Mesenchymal stem cell (in vitro differentiated cells and primary cell): ENCODE measurements around the gene PXMP4.

Experiments
- DNase-seq: peaks from one replicate; pipeline ENCODE4 v3.0.0-alpha.2; 2013
- H2AFZ ChIP-seq: one replicate; pipeline ENCODE4 v1.6.1; 2013; ENCODE audit warnings: low read depth, mild to moderate bottlenecking, control low read depth, inconsistent platforms, low read length, moderate library complexity
- H2AK5ac ChIP-seq: 2 replicates; pipeline ENCODE4 v1.6.1; 2013; ENCODE audit warnings: low read length, moderate library complexity, mild to moderate bottlenecking, inconsistent platforms; ENCODE audit not compliant: severe bottlenecking
- H2BK120ac ChIP-seq: one replicate; pipeline ENCODE4 v1.6.1; 2013; ENCODE audit warnings: low read depth, mild to moderate bottlenecking, inconsistent platforms, low read length, moderate library complexity
- H2BK12ac ChIP-seq, 2 experiments: one replicate each; pipeline ENCODE4 v1.6.1; 2013; ENCODE audit warnings: inconsistent platforms in 2 of 2, low read length in 2 of 2, mild to moderate bottlenecking in 2 of 2, moderate library complexity in 2 of 2, control low read depth in 1 of 2
- H2BK15ac ChIP-seq: one replicate; pipeline ENCODE4 v1.6.1; 2013; ENCODE audit warnings: mild to moderate bottlenecking, low read depth, inconsistent platforms; ENCODE audit not compliant: poor library complexity, severe bottlenecking
- H2BK5ac ChIP-seq: 2 replicates; pipeline ENCODE4 v1.6.1; 2013; ENCODE audit warnings: low read depth, mild to moderate bottlenecking, low read length, control low read depth, inconsistent platforms; ENCODE audit not compliant: poor library complexity, severe bottlenecking
- H3K14ac ChIP-seq, 2 experiments: one replicate each; pipeline ENCODE4 v1.6.1; 2013; ENCODE audit warnings: inconsistent platforms in 2 of 2, low read length in 2 of 2, control low read depth in 1 of 2, mild to moderate bottlenecking in 1 of 2, moderate library complexity in 1 of 2
- H3K18ac ChIP-seq, 2 experiments: one replicate each; pipeline ENCODE4 v1.6.1; 2013; ENCODE audit warnings: inconsistent platforms in 2 of 2, low read length in 2 of 2, control low read depth in 1 of 2, low read depth in 1 of 2, mild to moderate bottlenecking in 1 of 2
- H3K23ac ChIP-seq, 2 experiments: one replicate each; pipeline ENCODE4 v1.6.1; 2013; ENCODE audit warnings: inconsistent platforms in 2 of 2, low read length in 2 of 2, mild to moderate bottlenecking in 2 of 2, moderate library complexity in 2 of 2, control low read depth in 1 of 2
- H3K27ac ChIP-seq: 2 replicates; pipeline ENCODE4 v1.5.1; 2013; ENCODE audit warnings: mild to moderate bottlenecking, moderate library complexity, low read length, control low read depth, inconsistent platforms; ENCODE audit not compliant: poor library complexity, severe bottlenecking
- H3K27me3 ChIP-seq, 2 experiments: 2 replicates each; pipeline versions ENCODE4 v1.6.1 to v1.7.0; 2013; ENCODE audit warnings: low read length in 2 of 2, mild to moderate bottlenecking in 2 of 2, moderate library complexity in 2 of 2, control low read depth in 1 of 2, inconsistent platforms in 1 of 2; ENCODE audit not compliant: control insufficient read depth in 1 of 2, insufficient read depth in 1 of 2
- H3K36me3 ChIP-seq, 2 experiments: 2 replicates each; pipeline versions ENCODE4 v1.6.1 to v1.7.0; 2013; ENCODE audit warnings: low read length in 2 of 2, control low read depth in 1 of 2, inconsistent platforms in 1 of 2, low read depth in 1 of 2, mild to moderate bottlenecking in 1 of 2; ENCODE audit not compliant: insufficient read depth in 2 of 2, control insufficient read depth in 1 of 2
- H3K4ac ChIP-seq, 2 experiments: one replicate each; pipeline ENCODE4 v1.6.1; 2013; ENCODE audit warnings: inconsistent platforms in 2 of 2, low read length in 2 of 2, mild to moderate bottlenecking in 2 of 2, moderate library complexity in 2 of 2, control low read depth in 1 of 2, low read depth in 1 of 2
- H3K4me1 ChIP-seq: 2 replicates; pipeline ENCODE4 v1.6.1; 2013; ENCODE audit warnings: low read depth, low read length, control low read depth; ENCODE audit not compliant: control insufficient read depth, insufficient read depth
- H3K4me2 ChIP-seq: 2 replicates; pipeline ENCODE4 v1.6.1; 2013; ENCODE audit warnings: low read length, mild to moderate bottlenecking, inconsistent platforms; ENCODE audit not compliant: poor library complexity, severe bottlenecking
- H3K4me3 ChIP-seq, 2 experiments: 2 replicates each; pipeline versions ENCODE4 v1.5.1 to v1.7.0; 2013; ENCODE audit warnings: low read length in 2 of 2, mild to moderate bottlenecking in 2 of 2, control low read depth in 1 of 2, low read depth in 1 of 2; ENCODE audit not compliant: insufficient read depth in 1 of 2
- H3K79me1 ChIP-seq: replicated peaks from 2 replicates; pipeline ENCODE4 v1.6.1; 2013; ENCODE audit warnings: mild to moderate bottlenecking, control low read depth, low read length, inconsistent platforms; ENCODE audit not compliant: poor library complexity, severe bottlenecking
- H3K9ac ChIP-seq: 2 replicates; pipeline ENCODE4 v1.7.0; 2013; ENCODE audit warnings: mild to moderate bottlenecking, low read length, moderate library complexity
- H3K9me3 ChIP-seq: 2 replicates; pipeline ENCODE4 v1.7.0; 2013; ENCODE audit warnings: mild to moderate bottlenecking, low read length; ENCODE audit not compliant: control insufficient read depth
- H4K8ac ChIP-seq: one replicate; pipeline ENCODE4 v1.6.1; 2013; ENCODE audit warnings: inconsistent platforms, mild to moderate bottlenecking, low read length, moderate library complexity
- H4K91ac ChIP-seq: one replicate; pipeline ENCODE4 v1.6.1; 2013; ENCODE audit warnings: mild to moderate bottlenecking, low read length, inconsistent platforms
- WGBS: methylation state at CpG from one replicate; pipeline ENCODE4 v1.1.7; 2013; ENCODE audit warnings: mixed read lengths; 5-methylcytosine and 5-hydroxymethylcytosine counted together

The PXMP4 gene

GRCh38 chr20:33729101-33729500 is 9.0 kb upstream of the PXMP4 start:
- 82% methylated on average over 3 of the region's 4 CpGs for WGBS

GRCh38 chr20:33728463-33728862 is 8.4 kb upstream of the PXMP4 start:
- H2AFZ ChIP-seq, result no peak overlapping the region
- H4K91ac ChIP-seq, result no peak overlapping the region
- no peaks in the 10 kb centered on the region for H3K79me1 ChIP-seq
- H3K4ac ChIP-seq, result no peak overlapping the region
- DNase-seq, result no peak
- no peak overlapping the region for H3K23ac ChIP-seq
- no peaks in the 10 kb centered on the region for H3K36me3 ChIP-seq
- no peak overlapping the region for H3K27ac ChIP-seq
- no peak overlapping the region for H3K14ac ChIP-seq
- no peak overlapping the region for H2BK15ac ChIP-seq
- H3K9ac ChIP-seq, result no peak overlapping the region
- no peaks in the 10 kb centered on the region for H3K27me3 ChIP-seq
- H3K4me3 ChIP-seq, result no peak overlapping the region
- H4K8ac ChIP-seq, result no peak overlapping the region
- H2BK12ac ChIP-seq, result no peak overlapping the region
- peaks cover 20% of the 10 kb centered on the region for H3K4me1 ChIP-seq
- H2BK5ac ChIP-seq, result no peak overlapping the region
- no peaks in the 10 kb centered on the region for H3K9me3 ChIP-seq
- no peak overlapping the region for H3K18ac ChIP-seq
- H3K4me2 ChIP-seq, result no peak overlapping the region
- H2AK5ac ChIP-seq, result no peak overlapping the region
- H2BK120ac ChIP-seq, result no peak overlapping the region
- 92% methylated on average over 2 of the region's 2 CpGs for WGBS

More at GRCh38 chr20:33729101-33729500, 9.0 kb upstream of the PXMP4 start:
- Histone ChIP-seq H2BK120ac (no peak overlapping the region), H2AK5ac (no peak overlapping the region), H3K9me3 (no peaks in the 10 kb centered on the region), H3K18ac (no peak overlapping the region), H3K27ac (no peak overlapping the region), H3K23ac (no peak overlapping the region), H3K27me3 (no peaks in the 10 kb centered on the region), H3K4me2 (no peak overlapping the region), H3K79me1 (no peaks in the 10 kb centered on the region), H4K91ac (no peak overlapping the region), H3K36me3 (no peaks in the 10 kb centered on the region), H3K4ac (no peak overlapping the region), H2AFZ (no peak overlapping the region), H3K9ac (no peak overlapping the region), H4K8ac (no peak overlapping the region), H2BK12ac (no peak overlapping the region), H2BK15ac (no peak overlapping the region), H3K4me3 (no peak overlapping the region), H3K4me1 (peaks cover 23% of the 10 kb centered on the region), H3K14ac (no peak overlapping the region), H2BK5ac (no peak overlapping the region)
- DNase-seq, result no peak

GRCh38 chr20:33727806-33728205 is 7.7 kb upstream of the PXMP4 start:
- no peaks in the 10 kb centered on the region for H3K9me3 ChIP-seq
- no peak overlapping the region for H2BK15ac ChIP-seq
- WGBS, result 91% methylated on average over 3 of the region's 3 CpGs
- H2AFZ ChIP-seq, result no peak overlapping the region
- peaks cover 14% of the 10 kb centered on the region for H3K4me1 ChIP-seq
- no peak overlapping the region for H4K91ac ChIP-seq
- no peak overlapping the region for H3K9ac ChIP-seq
- H3K27ac ChIP-seq, result no peak overlapping the region
- H3K4me2 ChIP-seq, result no peak overlapping the region
- H3K27me3 ChIP-seq, result no peaks in the 10 kb centered on the region
- H2BK12ac ChIP-seq, result no peak overlapping the region
- H3K4me3 ChIP-seq, result no peak overlapping the region
- no peak overlapping the region for H2BK120ac ChIP-seq
- H2BK5ac ChIP-seq, result no peak overlapping the region
- H3K14ac ChIP-seq, result no peak overlapping the region
- H3K36me3 ChIP-seq, result no peaks in the 10 kb centered on the region
- H4K8ac ChIP-seq, result no peak overlapping the region
- no peak overlapping the region for H3K4ac ChIP-seq
- H2AK5ac ChIP-seq, result no peak overlapping the region
- no peak for DNase-seq
- no peak overlapping the region for H3K18ac ChIP-seq
- H3K23ac ChIP-seq, result peak overlapping the region in 1 of 2 experiments; percentile 5
- no peaks in the 10 kb centered on the region for H3K79me1 ChIP-seq

GRCh38 chr20:33727115-33727479 is 7.0 kb upstream of the PXMP4 start:
- H2AFZ ChIP-seq, result no peak overlapping the region
- H3K27me3 ChIP-seq, result no peaks in the 10 kb centered on the region
- WGBS, result 90% methylated on average over 4 of the region's 5 CpGs
- no peak overlapping the region for H3K18ac ChIP-seq
- no peaks in the 10 kb centered on the region for H3K36me3 ChIP-seq
- no peak overlapping the region for H3K27ac ChIP-seq
- H3K9me3 ChIP-seq, result no peaks in the 10 kb centered on the region
- H4K8ac ChIP-seq, result no peak overlapping the region
- no peak overlapping the region for H3K4me2 ChIP-seq
- no peak overlapping the region for H2BK15ac ChIP-seq
- H3K4me1 ChIP-seq, result peaks cover 8% of the 10 kb centered on the region
- H2BK5ac ChIP-seq, result no peak overlapping the region
- no peak overlapping the region for H3K14ac ChIP-seq
- no peak overlapping the region for H3K4ac ChIP-seq
- H2AK5ac ChIP-seq, result no peak overlapping the region
- no peaks in the 10 kb centered on the region for H3K79me1 ChIP-seq
- H3K23ac ChIP-seq, result no peak overlapping the region
- H3K9ac ChIP-seq, result no peak overlapping the region
- H2BK12ac ChIP-seq, result no peak overlapping the region
- no peak overlapping the region for H3K4me3 ChIP-seq
- DNase-seq, result no peak
- H2BK120ac ChIP-seq, result no peak overlapping the region
- H4K91ac ChIP-seq, result no peak overlapping the region
